Fibroblast of upper back skin (primary cell): ENCODE data around the gene MTG2.

Experiments
- DNase-seq: peaks from one replicate; pipeline ENCODE4 v3.0.0-alpha.2; 2013

The MTG2 gene

GRCh38 chr20:62208061-62208794 is 25.4 kb downstream of the MTG2 start:
- DNase-seq: no peak

DNA sequence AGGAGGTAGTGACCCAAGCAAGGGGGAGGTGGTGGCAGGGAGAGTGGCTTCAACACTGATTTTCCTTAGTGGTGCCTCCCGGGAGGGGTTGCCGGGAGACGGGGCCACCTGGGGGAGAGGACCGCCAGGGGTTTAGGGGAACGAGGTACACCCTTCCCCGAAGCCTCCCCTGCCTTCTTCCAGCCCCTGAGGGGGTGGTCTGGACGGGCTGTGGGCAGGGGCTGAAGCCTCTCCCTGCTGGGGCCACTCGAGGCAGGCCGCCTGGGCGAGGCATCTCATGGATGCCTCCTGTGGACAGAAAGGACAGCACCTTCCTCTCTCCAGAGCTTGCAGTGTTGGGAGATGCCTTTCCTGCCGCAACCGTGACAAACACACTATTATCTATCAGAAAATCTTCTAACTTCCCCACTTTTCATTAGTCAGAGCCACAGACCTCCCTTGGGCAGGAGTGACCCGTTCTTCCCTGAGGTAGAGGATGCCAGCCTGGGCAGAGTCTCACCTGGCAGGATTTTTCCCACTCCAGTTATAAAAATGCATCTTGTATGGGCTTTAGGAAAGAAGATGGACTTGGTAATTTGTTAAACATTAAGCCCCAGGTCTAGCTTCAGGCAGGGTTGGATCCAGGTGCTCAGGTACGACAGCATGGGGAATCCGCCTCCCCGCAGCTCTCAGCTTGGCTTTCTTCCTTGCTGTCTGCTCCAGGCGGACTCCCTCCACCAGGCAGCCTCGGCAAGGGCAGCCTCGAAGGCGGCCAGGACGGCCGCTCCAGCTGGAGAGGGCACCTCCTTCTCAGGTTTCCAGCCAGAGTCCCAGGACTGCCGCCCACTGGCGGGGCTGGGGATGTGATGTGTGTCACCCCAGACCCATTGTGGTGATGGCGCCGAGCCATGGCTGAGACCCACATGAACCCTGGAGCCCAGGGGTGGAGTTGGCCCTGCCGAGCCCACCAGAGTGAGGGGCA is 26.2 kb downstream of the MTG2 start:
- DNase-seq: no peak

GRCh38 chr20:62209850-62210495 is 27.1 kb downstream of the MTG2 start:
- DNase-seq: no peak

GRCh38 chr20:62210496-62210855 is 27.6 kb downstream of the MTG2 start:
- no peak for DNase-seq

- no peak for DNase-seq
These were observed 28.4 kb downstream of the MTG2 start for GRCh38 chr20:62211216-62211615.

GRCh38 chr20:62211769-62212288 is 29.0 kb downstream of the MTG2 start:
- DNase-seq: no peak

DNA sequence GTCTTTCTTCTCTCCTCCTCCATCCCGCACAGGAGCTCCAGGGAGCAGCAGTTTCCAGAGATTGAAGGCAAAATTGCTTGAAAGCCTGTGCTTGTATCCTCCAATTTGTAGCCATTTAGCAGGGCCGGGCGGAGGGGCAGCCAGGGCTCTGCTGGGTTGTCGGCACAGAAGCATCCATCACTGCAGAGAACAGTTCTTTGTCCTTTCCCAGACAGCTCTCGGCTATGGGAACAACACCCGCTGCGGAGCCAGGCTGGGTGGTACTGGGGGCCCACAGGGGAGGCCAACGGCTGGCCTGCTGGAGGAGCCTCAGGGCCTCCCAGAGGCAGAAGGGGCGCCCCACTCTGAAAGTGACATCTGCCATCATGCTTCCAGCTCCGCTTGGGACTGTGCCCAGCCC is 29.5 kb downstream of the MTG2 start:
- DNase-seq: no peak

- DNase-seq: no peak
These were observed 31.2 kb downstream of the MTG2 start for GRCh38 chr20:62214067-62214466.

- no peak for DNase-seq
These were observed 32.5 kb downstream of the MTG2 start for GRCh38 chr20:62215020-62215990.

- no peak for DNase-seq
These were observed 33.3 kb downstream of the MTG2 start for GRCh38 chr20:62215991-62216635.

DNA sequence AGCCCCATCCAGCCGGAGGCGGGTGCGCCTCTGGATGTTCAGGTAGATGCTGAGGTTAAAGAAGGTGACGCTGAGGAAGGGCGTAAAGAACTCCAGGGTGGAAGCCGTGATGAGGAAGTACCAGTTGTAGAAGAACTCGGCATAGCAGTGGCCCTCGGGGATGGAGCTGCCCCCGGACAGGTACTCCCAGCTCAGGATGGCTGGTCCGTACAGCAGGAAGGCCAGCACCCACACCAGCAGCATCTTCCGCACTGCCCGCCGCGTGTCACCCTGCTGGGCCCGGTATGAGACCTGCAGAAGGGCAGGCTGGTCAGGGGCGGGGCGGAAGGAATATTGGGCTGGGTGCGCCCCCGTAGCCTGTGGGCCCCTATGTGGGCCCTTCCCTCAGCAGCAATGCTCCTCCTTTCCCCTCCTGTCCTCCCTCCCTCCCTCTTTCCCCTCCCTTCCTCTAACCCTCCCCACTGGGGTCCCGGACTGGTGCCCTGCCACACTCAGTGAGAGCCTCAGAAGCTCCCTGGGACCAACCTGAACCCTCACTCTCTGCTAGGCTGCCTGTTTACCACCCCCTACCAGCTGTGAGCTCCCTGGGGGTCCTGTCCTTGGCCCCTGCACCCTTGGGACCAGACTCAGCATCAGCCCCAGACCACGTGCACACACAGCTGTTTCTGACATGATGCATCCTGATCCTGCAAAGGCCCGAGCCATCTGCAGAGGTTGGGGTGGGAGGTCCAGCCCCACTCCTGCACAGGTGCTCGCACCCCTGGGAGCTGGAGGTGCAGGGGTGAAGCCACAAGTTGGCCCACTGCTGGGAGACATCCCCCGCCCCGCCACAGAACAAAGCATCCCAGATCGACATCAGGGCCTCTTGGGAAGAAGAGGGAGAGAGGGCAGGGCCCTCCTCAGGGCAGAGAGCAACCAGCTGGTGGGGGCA is 34.1 kb downstream of the MTG2 start:
- DNase-seq: no peak

DNA sequence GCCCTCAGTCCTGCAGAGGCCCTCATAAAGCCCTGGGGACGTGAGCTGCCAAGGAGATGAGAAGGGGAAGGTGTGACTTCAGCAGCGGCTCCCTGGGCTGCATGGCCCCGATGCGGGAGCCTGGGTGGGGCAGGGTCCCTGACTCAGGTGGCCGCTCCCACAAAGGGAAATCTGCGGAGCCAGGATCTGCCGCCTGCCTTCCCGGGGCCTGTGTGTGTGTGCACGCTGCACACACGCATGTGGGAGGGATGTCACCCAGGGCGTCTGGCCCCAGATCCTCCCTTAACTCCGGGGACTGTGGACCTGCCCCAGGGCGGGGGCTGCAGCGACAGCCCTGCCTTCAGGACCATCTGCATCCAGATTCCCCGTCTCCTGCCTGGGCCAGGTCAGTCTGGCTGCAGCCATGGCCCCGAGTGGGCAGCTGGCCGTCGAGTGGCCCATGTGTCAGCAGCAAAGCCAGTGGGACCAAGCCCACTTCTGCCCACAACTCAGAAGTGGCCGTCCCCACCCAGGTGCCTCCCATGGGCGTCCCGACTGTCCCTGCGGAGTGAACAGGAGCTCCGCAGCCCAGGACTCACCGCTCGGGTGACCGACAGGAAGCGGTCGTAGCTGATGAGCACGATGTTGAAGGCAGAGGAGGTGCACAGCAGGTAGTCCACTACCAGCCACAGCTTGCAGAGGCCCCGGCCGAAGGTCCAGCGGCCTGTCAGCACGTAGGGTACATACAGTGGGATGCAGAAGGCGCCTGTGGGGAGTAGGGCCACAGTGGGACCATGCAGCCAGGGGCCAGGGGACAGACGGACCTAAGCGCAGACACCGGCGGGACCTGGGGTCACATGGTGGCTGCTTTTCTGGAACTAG is 35.3 kb downstream of the MTG2 start:
- no peak for DNase-seq

- no peak for DNase-seq
These were observed 36.5 kb downstream of the MTG2 start for GRCh38 chr20:62219101-62219991.

GRCh38 chr20:62219992-62220665 is 37.3 kb downstream of the MTG2 start, which contains the start of gene HRH3:
Gene HRH3, minus strand, starts transcription at chr20:62220278. Its CDS starts 308 bp downstream, at chr20:62219970.
- DNase-seq: peak; percentile 12

DNA sequence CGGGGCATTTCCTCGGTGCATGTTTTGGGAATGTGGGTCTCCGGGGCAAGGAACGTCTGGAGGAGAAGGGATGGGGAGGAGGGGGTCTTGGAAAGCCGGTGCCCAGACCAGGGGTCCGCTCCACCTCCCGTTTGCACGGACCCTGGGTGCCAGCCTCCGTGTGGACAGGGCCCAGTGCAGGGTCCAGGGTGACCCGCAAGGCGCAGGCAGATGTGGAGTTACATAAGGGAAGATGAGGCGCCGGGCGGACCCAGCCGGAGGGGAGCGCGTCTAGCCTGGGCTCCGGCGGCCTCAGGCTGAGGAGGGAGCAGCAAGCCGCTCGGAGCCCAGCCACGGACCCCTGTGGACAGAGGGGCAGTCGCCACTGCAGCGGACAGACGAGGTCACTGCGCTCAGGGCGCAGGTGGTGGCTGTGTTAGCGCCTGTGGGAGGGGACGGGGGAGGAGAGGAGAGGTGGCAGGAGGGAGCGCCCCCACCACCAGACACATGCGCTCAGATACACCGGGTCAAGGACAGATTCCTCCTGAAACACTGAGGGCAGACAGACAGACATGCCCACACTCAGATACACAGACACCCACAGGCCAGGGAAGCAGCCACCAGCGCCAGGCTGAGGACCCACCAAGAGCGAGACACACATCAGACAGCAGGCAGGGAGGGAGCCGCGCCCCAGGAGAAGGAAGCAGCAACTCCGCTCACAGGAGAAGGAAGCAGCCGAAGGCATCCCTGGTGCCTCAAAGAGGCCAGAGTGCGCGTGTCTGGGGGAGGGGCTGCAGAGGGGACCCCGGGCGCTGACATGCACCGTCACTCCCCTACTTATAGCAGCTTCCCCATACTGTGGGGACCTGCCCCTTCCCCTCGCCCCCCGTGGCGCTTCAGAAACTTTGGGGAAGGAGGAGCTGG is 38.1 kb downstream of the MTG2 start:
- no peak for DNase-seq

GRCh38 chr20:62222266-62222850 is 39.5 kb downstream of the MTG2 start:
- no peak for DNase-seq
